Activated naive CD8-positive, alpha-beta T cell treated with anti-CD3 and anti-CD28 coated beads, Interleukin-2, amount 50 U/mL, for 24 hours (primary cell): ENCODE results near the gene AAMP.
"Not testable (repeated sequence)": the region's sequence is repeated elsewhere in the genome, so short reads cannot be mapped to it uniquely, and the experiment has no call there.

ENCODE experiments used
- ATAC-seq: fragments of 150-1000 bp; cut with Tn5 transposase; one replicate; pipeline ENCODE4 v1.10.0; 2021
- DNase-seq: peaks from one replicate; pipeline ENCODE4 v3.0.0; 2021
- H3K27ac Mint-ChIP-seq: one replicate; pipeline ENCODE4 v1.8.0; 2021; ENCODE audit warnings: mild to moderate bottlenecking, mixed read lengths
- H3K27me3 Mint-ChIP-seq: one replicate; pipeline ENCODE4 v1.8.0; 2021; ENCODE audit warnings: mixed read lengths
- H3K36me3 Mint-ChIP-seq: one replicate; pipeline ENCODE4 v1.8.0; 2021; ENCODE audit warnings: low read depth, mixed read lengths
- H3K4me1 Mint-ChIP-seq: one replicate; pipeline ENCODE4 v1.8.0; 2021; ENCODE audit warnings: mixed read lengths
- H3K4me3 Mint-ChIP-seq: one replicate; pipeline ENCODE4 v1.8.0; 2021; ENCODE audit warnings: mild to moderate bottlenecking, moderate library complexity, mixed read lengths
- H3K9me3 Mint-ChIP-seq: one replicate; pipeline ENCODE4 v1.8.0; 2021; ENCODE audit warnings: mixed read lengths

AAMP gene

GRCh38 chr2:218273214-218273907, 3.4 kb upstream of the AAMP start:
- DNase-seq, H3K4me3 Mint-ChIP-seq, H3K9me3 Mint-ChIP-seq, ATAC-seq, H3K27me3 Mint-ChIP-seq, H3K27ac Mint-ChIP-seq: not testable (repeated sequence)
- Mint-ChIP-seq H3K36me3 (peaks cover 11% of the 10 kb centered on the region), H3K4me1 (peaks cover 29% of the 10 kb centered on the region)

- no peaks in the 10 kb centered on the region for H3K27me3 Mint-ChIP-seq
- H3K36me3 Mint-ChIP-seq, result peaks cover 12% of the 10 kb centered on the region
- DNase-seq (peak; percentile 79), ATAC-seq (peak; percentile 25)
- peaks cover 31% of the 10 kb centered on the region for H3K4me1 Mint-ChIP-seq
- no peak overlapping the region for H3K4me3 Mint-ChIP-seq
- H3K9me3 Mint-ChIP-seq, result no peaks in the 10 kb centered on the region
- H3K27ac Mint-ChIP-seq, result no peak overlapping the region
These were observed 2.7 kb upstream of the AAMP start for GRCh38 chr2:218272531-218273212.

- no peaks in the 10 kb centered on the region for H3K27me3 Mint-ChIP-seq
- H3K4me3 Mint-ChIP-seq, result peak overlapping the region; percentile 97
- no peaks in the 10 kb centered on the region for H3K9me3 Mint-ChIP-seq
- H3K27ac Mint-ChIP-seq, result no peak overlapping the region
- no peak for DNase-seq
- H3K4me1 Mint-ChIP-seq, result peaks cover 37% of the 10 kb centered on the region
- peaks cover 18% of the 10 kb centered on the region for H3K36me3 Mint-ChIP-seq
- ATAC-seq, result no peak
These were observed 2.1 kb upstream of the AAMP start for GRCh38 chr2:218271865-218272530.

GRCh38 chr2:218271487-218271797, 1.5 kb upstream of the AAMP start:
- H3K4me1 Mint-ChIP-seq, result peaks cover 37% of the 10 kb centered on the region
- ATAC-seq (no peak), DNase-seq (no peak)
- H3K4me3 Mint-ChIP-seq, result peak overlapping the region; percentile 97
- no peak overlapping the region for H3K27ac Mint-ChIP-seq
- H3K27me3 Mint-ChIP-seq, result no peaks in the 10 kb centered on the region
- H3K36me3 Mint-ChIP-seq, result peaks cover 21% of the 10 kb centered on the region
- H3K9me3 Mint-ChIP-seq, result no peaks in the 10 kb centered on the region

- Mint-ChIP-seq H3K9me3 (no peaks in the 10 kb centered on the region), H3K4me3 (peak overlapping the region; percentile 97), H3K27me3 (no peaks in the 10 kb centered on the region), H3K4me1 (peaks cover 38% of the 10 kb centered on the region), H3K36me3 (peaks cover 21% of the 10 kb centered on the region), H3K27ac (peak overlapping the region; percentile 95)
- ATAC-seq (no peak), DNase-seq (no peak)
These were observed 967 bp upstream of the AAMP start for GRCh38 chr2:218270721-218271486.

- H3K4me3 Mint-ChIP-seq, result peak overlapping the region; percentile 14
- no peak for ATAC-seq
- no peaks in the 10 kb centered on the region for H3K27me3 Mint-ChIP-seq
- DNase-seq, result no peak
- no peak overlapping the region for H3K27ac Mint-ChIP-seq
- peaks cover 23% of the 10 kb centered on the region for H3K36me3 Mint-ChIP-seq
- no peaks in the 10 kb centered on the region for H3K9me3 Mint-ChIP-seq
- H3K4me1 Mint-ChIP-seq, result peaks cover 46% of the 10 kb centered on the region
These were observed 2.7 kb downstream of the AAMP start for GRCh38 chr2:218267259-218267658.

GRCh38 chr2:218266316-218266979, 3.5 kb downstream of the AAMP start:
- no peak overlapping the region for H3K4me3 Mint-ChIP-seq
- ATAC-seq (no peak), DNase-seq (no peak)
- H3K27me3 Mint-ChIP-seq, result no peaks in the 10 kb centered on the region
- peaks cover 38% of the 10 kb centered on the region for H3K4me1 Mint-ChIP-seq
- H3K36me3 Mint-ChIP-seq, result peaks cover 23% of the 10 kb centered on the region
- H3K27ac Mint-ChIP-seq, result no peak overlapping the region
- no peaks in the 10 kb centered on the region for H3K9me3 Mint-ChIP-seq

- peaks cover 23% of the 10 kb centered on the region for H3K36me3 Mint-ChIP-seq
- DNase-seq (no peak), ATAC-seq (no peak)
- H3K4me3 Mint-ChIP-seq, result no peak overlapping the region
- H3K4me1 Mint-ChIP-seq, result peaks cover 34% of the 10 kb centered on the region
- no peak overlapping the region for H3K27ac Mint-ChIP-seq
- H3K9me3 Mint-ChIP-seq, result no peaks in the 10 kb centered on the region
- H3K27me3 Mint-ChIP-seq, result no peaks in the 10 kb centered on the region
These were observed 4.3 kb downstream of the AAMP start for GRCh38 chr2:218265626-218266025.

- DNase-seq (no peak), ATAC-seq (no peak)
- no peaks in the 10 kb centered on the region for H3K27me3 Mint-ChIP-seq
- H3K4me3 Mint-ChIP-seq, result no peak overlapping the region
- H3K4me1 Mint-ChIP-seq, result peaks cover 31% of the 10 kb centered on the region
- H3K9me3 Mint-ChIP-seq, result no peaks in the 10 kb centered on the region
- H3K36me3 Mint-ChIP-seq, result peaks cover 23% of the 10 kb centered on the region
- no peak overlapping the region for H3K27ac Mint-ChIP-seq
These were observed 5.0 kb downstream of the AAMP start for GRCh38 chr2:218264773-218265561.

- H3K9me3 Mint-ChIP-seq, result no peaks in the 10 kb centered on the region
- H3K36me3 Mint-ChIP-seq, result peaks cover 19% of the 10 kb centered on the region
- ATAC-seq (no peak), DNase-seq (no peak)
- no peak overlapping the region for H3K27ac Mint-ChIP-seq
- H3K4me1 Mint-ChIP-seq, result peaks cover 33% of the 10 kb centered on the region
- H3K27me3 Mint-ChIP-seq, result no peaks in the 10 kb centered on the region
- H3K4me3 Mint-ChIP-seq, result no peak overlapping the region
These were observed 5.9 kb downstream of the AAMP start for GRCh38 chr2:218263817-218264641.

- Mint-ChIP-seq H3K36me3 (peaks cover 19% of the 10 kb centered on the region), H3K9me3 (no peaks in the 10 kb centered on the region), H3K4me3 (no peak overlapping the region), H3K27me3 (no peaks in the 10 kb centered on the region), H3K4me1 (peaks cover 40% of the 10 kb centered on the region), H3K27ac (no peak overlapping the region)
- DNase-seq (no peak), ATAC-seq (no peak)
These were observed 7.0 kb downstream of the AAMP start for GRCh38 chr2:218262631-218263586.

GRCh38 chr2:218262237-218262600, 7.7 kb downstream of the AAMP start:
- Mint-ChIP-seq H3K4me3 (no peak overlapping the region), H3K9me3 (no peaks in the 10 kb centered on the region), H3K27ac (no peak overlapping the region), H3K4me1 (peaks cover 41% of the 10 kb centered on the region), H3K27me3 (no peaks in the 10 kb centered on the region), H3K36me3 (peaks cover 14% of the 10 kb centered on the region)
- DNase-seq (no peak), ATAC-seq (no peak)
